Activated CD4-positive, CD25-positive, alpha-beta regulatory T cell (primary cell): ENCODE measurements around the gene PSMB5.

Experiments
- DNase-seq, 4 experiments: peaks; one replicate each; lab custom pipeline; 2025; lab: John Stamatoyannopoulos, UW

Gene PSMB5

GRCh38 chr14:23058654-23059504 is 24.2 kb upstream of the PSMB5 start:
- no peak for DNase-seq

GRCh38 chr14:23057757-23058653 is 23.3 kb upstream of the PSMB5 start:
- DNase-seq: no peak

- no peak for DNase-seq
Measured at GRCh38 chr14:23056956-23057756, 22.5 kb upstream of the PSMB5 start, which contains the start of gene CDH24. Gene CDH24, minus strand, starts transcription at chr14:23057520. Its CDS starts 1,787 bp downstream, at chr14:23055733.

GRCh38 chr14:23056145-23056955 is 21.6 kb upstream of the PSMB5 start:
- no peak for DNase-seq

GRCh38 chr14:23055621-23056144 is 21.0 kb upstream of the PSMB5 start:
- DNase-seq: no peak

DNA sequence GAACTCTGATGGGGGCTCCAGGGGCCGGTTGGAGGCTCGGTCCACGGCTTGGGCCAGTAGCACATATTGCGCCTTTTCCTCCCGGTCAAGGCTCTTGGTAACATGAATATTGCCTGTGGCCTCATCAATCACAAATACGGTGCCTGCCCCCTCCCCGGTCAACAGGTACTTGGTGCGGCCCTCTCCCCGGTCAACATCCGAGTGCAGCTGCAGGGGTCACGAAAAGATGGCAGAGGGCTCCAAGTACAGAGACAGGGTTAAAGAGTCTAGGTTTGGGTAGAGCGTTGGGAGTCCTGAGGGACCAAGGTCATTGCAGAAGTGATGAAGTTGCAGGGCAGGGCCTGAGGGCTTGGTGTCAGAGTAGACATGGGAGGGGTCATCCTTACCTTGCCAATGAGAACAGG is 20.4 kb upstream of the PSMB5 start:
- DNase-seq: no peak

- no peak for DNase-seq
Measured at GRCh38 chr14:23054000-23054811, 19.5 kb upstream of the PSMB5 start.

DNA sequence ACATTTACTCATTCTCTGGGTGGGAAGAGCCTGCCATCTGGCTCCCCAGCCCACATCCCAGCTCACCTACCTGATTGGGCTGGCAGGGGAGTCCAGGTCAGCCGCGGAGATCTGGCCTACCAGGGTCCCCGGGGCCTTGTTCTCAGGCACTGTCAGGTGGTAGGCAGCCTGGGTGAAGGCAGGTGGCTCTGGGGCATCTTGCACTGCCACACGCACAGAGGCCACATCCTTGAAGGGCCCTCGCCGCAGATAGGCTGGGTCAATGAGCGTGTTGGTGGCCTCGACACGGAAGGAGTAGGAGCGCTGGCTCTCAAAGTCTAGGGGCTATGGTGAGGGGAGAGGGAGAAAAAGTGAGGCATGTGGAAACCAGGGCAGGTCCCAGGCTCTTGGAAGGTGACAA is 18.7 kb upstream of the PSMB5 start:
- no peak for DNase-seq

GRCh38 chr14:23052671-23053070 is 18.0 kb upstream of the PSMB5 start:
- no peak for DNase-seq

GRCh38 chr14:23052182-23052623 is 17.5 kb upstream of the PSMB5 start:
- DNase-seq: no peak

- DNase-seq: no peak
Measured at GRCh38 chr14:23051141-23052057, 16.7 kb upstream of the PSMB5 start.

GRCh38 chr14:23049011-23049410 is 14.3 kb upstream of the PSMB5 start:
- no peak for DNase-seq

- no peak for DNase-seq
Measured at GRCh38 chr14:23047751-23048693, 13.3 kb upstream of the PSMB5 start.

GRCh38 chr14:23047034-23047634 is 12.4 kb upstream of the PSMB5 start:
- DNase-seq: no peak

- DNase-seq: no peak
Measured at GRCh38 chr14:23045419-23046357, 11.0 kb upstream of the PSMB5 start.

- DNase-seq: no peak
Measured at GRCh38 chr14:23044840-23045239, 10.1 kb upstream of the PSMB5 start.
